Measurements from ENCODE around the gene CCL22. TPM values are rescaled to one million over a fixed set of nuclear protein-coding genes. Genes with fewer than 3 reads are reported as not detected.

CCL22 gene
- total and polyA plus RNA-seq, 2 donors (not counting 1 experiment from before 2014, with no cell fraction given): not detected

DNA sequence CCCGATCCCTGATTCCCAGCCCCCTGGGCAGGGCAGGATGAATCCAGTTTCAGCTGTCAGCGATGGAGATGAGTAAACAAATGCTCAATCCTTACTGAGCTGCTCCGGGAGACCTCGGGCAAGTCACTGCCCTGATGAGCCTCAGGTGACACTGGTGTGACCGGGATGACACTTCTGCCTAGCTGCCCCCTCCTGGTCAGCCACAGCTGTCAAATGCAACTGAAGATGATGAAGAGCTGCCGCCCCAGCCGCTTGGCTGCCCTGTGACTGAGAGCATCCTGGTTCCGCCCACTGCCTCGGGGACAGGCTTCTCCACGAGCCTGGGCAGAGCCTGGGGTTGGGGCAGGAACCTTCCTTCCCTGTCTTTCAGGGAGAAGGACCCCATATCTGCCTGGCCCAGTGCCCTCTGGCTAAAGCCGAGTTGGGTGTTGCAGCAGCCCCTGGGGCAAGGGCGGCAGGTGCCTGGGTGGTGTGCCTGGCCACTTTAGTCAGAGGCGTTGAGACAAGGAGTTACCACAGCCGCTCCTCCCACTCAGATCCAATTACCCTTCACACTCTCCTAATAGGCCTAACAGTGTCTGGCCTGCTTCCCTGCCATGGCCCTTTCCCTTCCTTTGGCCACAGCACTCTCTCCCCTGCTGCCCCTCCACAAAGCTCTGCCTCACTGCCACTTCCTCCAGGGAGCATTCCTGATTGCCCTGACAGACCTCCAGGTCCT lies 51.4 kb downstream of the CCL22 start:
- Histone ChIP-seq H3K27ac (ENCODE audit: insufficient read depth, low read length) (no peak overlapping the region), H3K4me3 (replicated peaks in 1 of 4; ENCODE audit: control extremely low read depth in 1 of 4, insufficient read depth in 1 of 4, low read depth in 3 of 4, low read length in 4 of 4) (no peak overlapping the region), H4K20me1 (ENCODE audit: control insufficient read depth, extremely low read depth, insufficient read depth, low read length) (no peaks in the 10 kb centered on the region), H3K4me1 (ENCODE audit: control insufficient read depth, extremely low read depth, insufficient read depth, low read length) (no peaks in the 10 kb centered on the region), H2AFZ (ENCODE audit: low read length) (no peak overlapping the region), H3K4me2 (ENCODE audit: extremely low read depth, insufficient read depth, low read length) (no peak overlapping the region), H3K79me2 (ENCODE audit: control insufficient read depth, insufficient read depth, low read length) (no peaks in the 10 kb centered on the region), H3K27me3 (ENCODE audit: control insufficient read depth, insufficient read depth, low read length) (peaks cover 3% of the 10 kb centered on the region), H3K9ac (ENCODE audit: insufficient read depth, low read length) (no peak overlapping the region), H3K9me3 (ENCODE audit: control insufficient read depth, insufficient read depth, low read depth, low read length) (no peaks in the 10 kb centered on the region), H3K36me3 (ENCODE audit: control insufficient read depth, insufficient read depth, low read length) (no peaks in the 10 kb centered on the region)
- TF ChIP-seq, protein P1, sequence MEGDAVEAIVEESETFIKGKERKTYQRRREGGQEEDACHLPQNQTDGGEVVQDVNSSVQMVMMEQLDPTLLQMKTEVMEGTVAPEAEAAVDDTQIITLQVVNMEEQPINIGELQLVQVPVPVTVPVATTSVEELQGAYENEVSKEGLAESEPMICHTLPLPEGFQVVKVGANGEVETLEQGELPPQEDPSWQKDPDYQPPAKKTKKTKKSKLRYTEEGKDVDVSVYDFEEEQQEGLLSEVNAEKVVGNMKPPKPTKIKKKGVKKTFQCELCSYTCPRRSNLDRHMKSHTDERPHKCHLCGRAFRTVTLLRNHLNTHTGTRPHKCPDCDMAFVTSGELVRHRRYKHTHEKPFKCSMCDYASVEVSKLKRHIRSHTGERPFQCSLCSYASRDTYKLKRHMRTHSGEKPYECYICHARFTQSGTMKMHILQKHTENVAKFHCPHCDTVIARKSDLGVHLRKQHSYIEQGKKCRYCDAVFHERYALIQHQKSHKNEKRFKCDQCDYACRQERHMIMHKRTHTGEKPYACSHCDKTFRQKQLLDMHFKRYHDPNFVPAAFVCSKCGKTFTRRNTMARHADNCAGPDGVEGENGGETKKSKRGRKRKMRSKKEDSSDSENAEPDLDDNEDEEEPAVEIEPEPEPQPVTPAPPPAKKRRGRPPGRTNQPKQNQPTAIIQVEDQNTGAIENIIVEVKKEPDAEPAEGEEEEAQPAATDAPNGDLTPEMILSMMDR (conservative IDR thresholded peaks at IDR 0.05 in 1 of 2, IDR thresholded peaks at IDR 0.05 in 1 of 2; ENCODE audit: low read depth in 1 of 2, low read length in 2 of 2): no peak
- TF ChIP-seq EZH2 (IDR thresholded peaks at IDR 0.05; ENCODE audit: low read length, missing control alignments): no peak
- no peak for DNase-seq (ENCODE audit: low read depth in 2 of 2)

DNA sequence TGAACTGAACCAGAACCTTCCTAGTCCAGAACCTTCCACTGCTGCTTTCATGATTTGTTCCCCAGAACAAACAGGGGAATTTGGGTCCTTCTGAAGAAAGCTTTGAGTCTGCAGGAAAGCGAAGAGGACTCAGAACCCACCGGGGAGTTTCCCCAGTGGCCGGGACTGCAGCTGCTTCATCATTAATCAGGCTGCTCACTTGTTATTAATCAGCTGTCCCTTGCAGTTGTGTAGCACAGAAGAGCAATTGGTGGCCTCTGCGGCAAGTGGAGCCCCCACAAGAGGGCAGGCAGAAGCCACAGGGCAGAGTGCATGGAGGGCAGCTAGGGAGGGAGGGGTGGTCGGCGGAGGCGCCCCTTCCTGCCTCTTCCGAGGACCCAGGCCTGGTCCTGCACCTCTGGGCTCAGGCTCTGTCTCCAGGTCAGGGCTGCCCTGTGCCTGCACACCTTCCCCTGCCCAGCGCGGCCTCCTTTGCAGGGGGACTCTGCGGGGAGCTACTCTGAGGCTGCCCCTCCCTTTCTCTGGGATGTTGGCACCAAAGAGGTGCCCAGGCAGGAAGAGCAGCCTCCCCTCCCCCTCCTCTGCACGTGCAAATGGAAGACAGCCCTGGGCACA lies 52.9 kb downstream of the CCL22 start:
- Histone ChIP-seq H2AFZ (ENCODE audit: low read length) (no peak overlapping the region), H3K4me3 (replicated peaks in 1 of 4; ENCODE audit: control extremely low read depth in 1 of 4, insufficient read depth in 1 of 4, low read depth in 3 of 4, low read length in 4 of 4) (no peak overlapping the region), H3K9me3 (ENCODE audit: control insufficient read depth, insufficient read depth, low read depth, low read length) (no peaks in the 10 kb centered on the region), H3K9ac (ENCODE audit: insufficient read depth, low read length) (no peak overlapping the region), H3K4me1 (ENCODE audit: control insufficient read depth, extremely low read depth, insufficient read depth, low read length) (no peaks in the 10 kb centered on the region), H4K20me1 (ENCODE audit: control insufficient read depth, extremely low read depth, insufficient read depth, low read length) (no peaks in the 10 kb centered on the region), H3K36me3 (ENCODE audit: control insufficient read depth, insufficient read depth, low read length) (no peaks in the 10 kb centered on the region), H3K4me2 (ENCODE audit: extremely low read depth, insufficient read depth, low read length) (no peak overlapping the region), H3K79me2 (ENCODE audit: control insufficient read depth, insufficient read depth, low read length) (no peaks in the 10 kb centered on the region), H3K27ac (ENCODE audit: insufficient read depth, low read length) (no peak overlapping the region), H3K27me3 (ENCODE audit: control insufficient read depth, insufficient read depth, low read length) (peaks cover 3% of the 10 kb centered on the region)
- no peak for TF ChIP-seq EZH2 (IDR thresholded peaks at IDR 0.05; ENCODE audit: low read length, missing control alignments)
- TF ChIP-seq, protein P1 (conservative IDR thresholded peaks at IDR 0.05 in 1 of 2, IDR thresholded peaks at IDR 0.05 in 1 of 2; ENCODE audit: low read depth in 1 of 2, low read length in 2 of 2): no peak
- DNase-seq (ENCODE audit: low read depth in 2 of 2): no peak

DNA sequence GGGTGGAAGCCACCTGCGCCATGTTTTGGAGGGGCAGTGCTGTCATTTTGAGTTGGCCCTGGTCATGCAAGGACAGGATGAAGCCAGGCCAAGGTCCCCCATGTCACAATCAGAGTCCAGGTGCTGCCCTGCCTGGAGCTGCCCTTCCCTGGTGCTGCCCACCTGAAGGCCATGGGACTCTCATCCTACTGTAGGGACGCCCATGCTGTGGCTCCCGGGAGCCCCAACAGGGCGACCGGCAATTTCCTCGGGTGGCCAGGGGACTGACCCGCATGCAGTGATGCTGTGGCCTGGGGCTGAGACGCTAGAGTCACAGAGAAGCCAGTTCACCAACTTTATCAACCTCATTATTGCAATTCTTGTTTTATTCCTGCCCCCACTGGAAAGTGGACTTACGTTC lies 54.0 kb downstream of the CCL22 start:
- H3K4me1 ChIP-seq (ENCODE audit: control insufficient read depth, extremely low read depth, insufficient read depth, low read length): no peaks in the 10 kb centered on the region
- H2AFZ ChIP-seq (ENCODE audit: low read length): no peak overlapping the region
- no peak overlapping the region for H3K9ac ChIP-seq (ENCODE audit: insufficient read depth, low read length)
- H3K36me3 ChIP-seq (ENCODE audit: control insufficient read depth, insufficient read depth, low read length): no peaks in the 10 kb centered on the region
- DNase-seq (ENCODE audit: low read depth in 2 of 2): no peak
- H3K9me3 ChIP-seq (ENCODE audit: control insufficient read depth, insufficient read depth, low read depth, low read length): no peaks in the 10 kb centered on the region
- no peak overlapping the region for H3K27ac ChIP-seq (ENCODE audit: insufficient read depth, low read length)
- TF ChIP-seq EZH2 (IDR thresholded peaks at IDR 0.05; ENCODE audit: low read length, missing control alignments): no peak
- TF ChIP-seq, protein P1 (conservative IDR thresholded peaks at IDR 0.05 in 1 of 2, IDR thresholded peaks at IDR 0.05 in 1 of 2; ENCODE audit: low read depth in 1 of 2, low read length in 2 of 2): no peak
- no peak overlapping the region for H3K4me3 ChIP-seq (replicated peaks in 1 of 4; ENCODE audit: control extremely low read depth in 1 of 4, insufficient read depth in 1 of 4, low read depth in 3 of 4, low read length in 4 of 4)
- no peaks in the 10 kb centered on the region for H4K20me1 ChIP-seq (ENCODE audit: control insufficient read depth, extremely low read depth, insufficient read depth, low read length)
- H3K4me2 ChIP-seq (ENCODE audit: extremely low read depth, insufficient read depth, low read length): no peak overlapping the region
- H3K27me3 ChIP-seq (ENCODE audit: control insufficient read depth, insufficient read depth, low read length): no peaks in the 10 kb centered on the region
- no peaks in the 10 kb centered on the region for H3K79me2 ChIP-seq (ENCODE audit: control insufficient read depth, insufficient read depth, low read length)
